ENCODE results near the gene IGHMBP2. TPM values are rescaled to one million over a fixed set of nuclear protein-coding genes. Genes with fewer than 3 reads are reported as not detected.

IGHMBP2 gene
- total RNA-seq, 2 donors from 2014 or later = 18.3 to 18.4 TPM

- no peak for DNase-seq (ENCODE audit: low spot score)
- intact Hi-C loops (cut with DNase I) = no loop called here
These were observed 47.1 kb downstream of the IGHMBP2 start for GRCh38 chr11:68950762-68951161.

DNA sequence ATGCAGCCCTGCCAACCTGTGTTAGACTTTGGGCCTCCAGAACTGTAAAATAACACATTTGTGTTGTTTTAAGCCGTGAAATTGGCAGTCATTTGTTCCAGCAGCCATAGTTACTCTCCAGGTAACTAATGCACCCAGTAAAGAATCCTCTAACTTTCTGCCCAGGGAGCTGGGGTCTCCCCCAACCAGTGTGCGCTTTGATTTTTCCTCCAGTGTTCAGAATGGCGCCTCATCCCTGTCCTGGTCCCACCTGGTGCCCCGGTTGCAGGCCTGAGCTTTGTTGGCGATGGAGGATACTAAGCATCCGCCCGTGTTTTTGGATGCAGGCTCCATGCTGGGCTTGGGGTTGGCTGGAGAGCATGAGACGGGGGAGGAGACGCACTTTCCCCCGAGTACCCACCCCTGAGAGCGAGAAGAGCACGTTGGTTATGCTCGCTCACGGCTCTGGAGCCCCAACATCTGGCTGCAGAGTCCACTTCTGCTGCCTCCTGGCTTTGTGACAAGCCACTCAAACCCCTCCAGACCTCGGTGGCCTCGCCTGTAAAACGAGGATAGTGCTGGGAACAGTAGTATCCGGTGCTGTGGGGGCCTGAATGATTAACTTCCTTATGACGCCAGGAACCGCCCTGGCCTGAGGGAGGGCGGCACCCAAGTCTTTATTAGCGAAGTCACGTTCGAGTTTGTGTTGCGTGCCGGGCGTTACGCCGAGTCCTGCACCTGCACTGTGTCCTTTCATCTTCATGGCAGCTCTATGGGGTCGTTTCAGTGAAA is 51.3 kb downstream of the IGHMBP2 start:
- DNase-seq (ENCODE audit: low spot score) = peak; percentile 89
- intact Hi-C loops (cut with DNase I) = loop anchor here in 1 of 2 donors (5.0 kb wide), 1 partner anchor 42 kb away; no protein-coding TSS in a partner anchor

GRCh38 chr11:68955607-68955958 is 51.9 kb downstream of the IGHMBP2 start:
- intact Hi-C loops (cut with DNase I) = loop anchor here in 1 of 2 donors (5.0 kb wide), 1 partner anchor 42 kb away; no protein-coding TSS in a partner anchor
- DNase-seq (ENCODE audit: low spot score) = no peak

DNA sequence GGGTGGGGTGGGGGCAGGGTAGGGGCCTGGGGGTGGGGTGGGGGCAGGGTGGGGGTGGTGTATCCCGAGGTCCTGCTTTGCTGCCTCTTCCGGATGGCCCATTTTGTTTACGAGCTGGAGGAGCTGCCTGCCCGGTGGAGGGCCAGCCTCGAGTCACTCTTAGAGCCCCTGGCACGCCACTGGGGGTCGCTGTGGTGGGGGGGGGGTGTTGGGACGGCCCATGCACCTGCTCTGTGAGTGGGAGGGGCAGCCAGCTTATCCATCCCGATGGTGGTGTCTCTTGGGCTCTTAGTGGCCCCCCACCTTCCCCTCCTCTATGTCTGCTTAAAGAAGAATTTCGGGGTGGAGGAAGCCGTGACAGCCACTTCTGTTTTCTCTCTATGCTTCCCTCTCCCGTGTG is 52.5 kb downstream of the IGHMBP2 start:
- intact Hi-C loops (cut with DNase I) = loop anchor here in 1 of 2 donors (5.0 kb wide), 1 partner anchor 41 kb away; no protein-coding TSS in a partner anchor
- DNase-seq (ENCODE audit: low spot score) = no peak

DNA sequence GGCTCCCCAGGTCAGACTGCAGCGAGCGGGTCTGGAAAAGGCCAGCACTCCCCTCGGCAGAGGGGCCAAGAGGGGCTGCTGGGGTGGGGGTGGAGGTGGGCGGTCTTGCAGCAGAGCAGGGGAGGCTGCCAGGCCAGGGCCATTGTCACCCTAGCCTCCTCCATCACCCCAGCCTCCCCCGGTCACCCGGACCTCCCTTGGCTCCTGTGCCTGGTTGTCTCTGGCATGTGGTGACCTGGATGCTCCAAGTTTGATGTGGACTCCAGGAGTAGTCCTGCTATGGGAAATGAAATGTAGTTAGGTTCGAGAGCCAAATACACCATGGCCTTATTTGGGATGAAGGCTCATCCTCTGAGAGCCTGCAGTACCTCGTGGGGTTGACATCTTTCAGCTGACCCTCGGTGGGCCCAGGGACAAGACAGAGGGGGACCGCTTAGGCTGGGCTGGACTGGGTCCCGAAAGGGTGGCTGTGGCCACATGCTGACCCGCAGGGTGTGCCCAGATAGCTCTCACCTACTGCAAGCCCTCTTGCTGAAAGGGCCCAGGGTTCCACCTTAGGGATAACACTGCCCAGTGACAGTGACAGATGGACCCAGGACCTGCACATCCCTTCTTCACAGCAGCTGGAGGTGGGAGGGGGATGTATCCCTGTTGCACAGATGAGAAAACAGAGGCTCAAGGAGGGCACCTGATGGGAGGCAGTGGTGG is 53.0 kb downstream of the IGHMBP2 start:
- DNase-seq (ENCODE audit: low spot score) = no peak

DNA sequence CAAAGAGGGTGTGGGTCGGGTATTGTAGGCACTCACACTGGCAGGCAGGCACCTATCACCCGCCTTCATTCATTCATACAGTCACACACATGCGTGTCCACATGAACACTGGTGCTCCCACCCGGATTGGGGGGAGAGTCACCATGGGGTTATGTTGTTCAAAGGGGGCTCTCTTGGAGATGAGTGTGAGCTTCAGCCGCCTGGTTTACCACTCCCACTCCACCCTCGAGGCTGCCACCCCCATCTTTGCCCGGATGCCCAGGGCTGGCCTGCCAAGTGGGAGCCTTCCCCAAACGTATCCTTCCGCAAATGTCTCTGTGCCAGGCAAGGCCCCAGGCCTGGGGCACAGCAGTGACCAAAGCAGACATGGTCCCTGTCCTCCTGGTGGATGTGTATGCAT is 54.5 kb downstream of the IGHMBP2 start:
- intact Hi-C loops (cut with DNase I) = loop anchor here in 1 of 2 donors (5.0 kb wide), 1 partner anchor 39 kb away; no protein-coding TSS in a partner anchor
- no peak for DNase-seq (ENCODE audit: low spot score)

More for the DNA sequence above, 53.0 kb downstream of the IGHMBP2 start:
- intact Hi-C loops (cut with DNase I) = loop anchor here in 1 of 2 donors (5.0 kb wide), 1 partner anchor 41 kb away; no protein-coding TSS in a partner anchor

DNA sequence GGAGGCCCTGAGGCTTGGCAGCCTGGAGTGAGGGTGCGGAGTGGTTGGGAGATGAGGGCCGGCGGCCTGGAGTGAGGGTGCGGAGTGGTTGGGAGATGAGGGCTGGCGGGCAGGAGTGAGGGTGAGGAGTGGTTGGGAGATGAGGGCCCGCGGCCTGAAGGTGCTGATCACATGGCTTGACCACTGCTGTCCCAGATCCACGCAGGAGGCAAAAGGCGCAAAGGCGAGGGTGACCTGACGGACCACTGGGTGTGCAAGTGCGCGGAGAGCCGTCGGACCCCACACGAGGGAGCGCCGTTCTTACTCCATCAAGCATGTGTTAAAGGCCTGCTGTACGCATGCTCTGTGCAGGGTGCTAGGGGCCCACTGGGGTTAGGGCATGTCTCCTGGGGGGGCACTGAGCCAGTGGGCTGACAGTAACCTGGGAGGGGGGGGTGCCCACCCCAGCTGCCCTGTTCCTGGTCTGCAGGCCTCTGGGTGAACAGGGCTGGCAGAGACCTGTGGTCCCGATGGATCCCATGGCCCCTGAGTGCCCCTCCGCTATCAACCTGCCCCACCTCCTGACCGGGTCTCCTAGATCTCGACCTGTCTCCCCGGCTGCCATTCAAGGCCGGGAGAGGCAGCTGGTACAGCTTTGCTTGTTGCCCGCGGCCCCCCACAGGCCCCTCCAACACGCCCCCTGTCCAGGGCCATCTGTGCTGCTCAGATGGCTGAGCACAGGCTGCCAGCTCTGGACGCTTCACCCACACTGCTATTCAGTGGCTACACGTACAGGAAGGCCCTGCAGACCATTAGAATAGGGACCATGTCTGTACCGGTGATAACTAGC is 56.0 kb downstream of the IGHMBP2 start:
- peak; percentile 72 for DNase-seq (ENCODE audit: low spot score)
- intact Hi-C loops (cut with DNase I) = loop anchor here in 1 of 2 donors (5.0 kb wide), 1 partner anchor 38 kb away; no protein-coding TSS in a partner anchor

- intact Hi-C loops (cut with DNase I) = no loop called here
- peak; percentile 74 for DNase-seq (ENCODE audit: low spot score)
These were observed 56.8 kb downstream of the IGHMBP2 start for GRCh38 chr11:68960294-68961071.

GRCh38 chr11:68961245-68961644 is 57.6 kb downstream of the IGHMBP2 start:
- intact Hi-C loops (cut with DNase I) = no loop called here
- DNase-seq (ENCODE audit: low spot score) = peak; percentile 71

- DNase-seq (ENCODE audit: low spot score) = peak; percentile 41
- intact Hi-C loops (cut with DNase I) = no loop called here
These were observed 59.0 kb downstream of the IGHMBP2 start for GRCh38 chr11:68962527-68963250.

DNA sequence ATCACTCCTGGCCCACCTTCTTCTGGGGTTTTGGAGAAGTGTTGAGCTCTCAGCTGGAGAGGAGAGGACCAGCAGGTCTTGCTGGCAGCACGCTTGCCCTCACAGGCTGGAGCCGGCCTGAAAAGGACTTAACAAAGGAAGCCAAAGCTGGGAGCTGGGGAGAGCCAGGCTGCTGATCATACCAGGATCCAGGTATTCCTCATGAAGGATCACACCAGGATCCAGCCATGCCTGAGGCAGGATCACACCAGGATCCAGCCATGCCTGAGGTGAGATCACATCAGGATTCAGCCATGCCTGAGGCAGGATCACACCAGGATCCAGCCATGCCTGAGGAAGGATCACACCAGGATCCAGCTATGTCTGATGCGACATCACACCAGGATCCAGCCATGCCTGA is 60.1 kb downstream of the IGHMBP2 start:
- intact Hi-C loops (cut with DNase I) = no loop called here
- peak; percentile 34 for DNase-seq (ENCODE audit: low spot score)

- peak; percentile 79 for DNase-seq (ENCODE audit: low spot score)
- intact Hi-C loops (cut with DNase I) = no loop called here
These were observed 62.5 kb downstream of the IGHMBP2 start for GRCh38 chr11:68965901-68966853.

DNA sequence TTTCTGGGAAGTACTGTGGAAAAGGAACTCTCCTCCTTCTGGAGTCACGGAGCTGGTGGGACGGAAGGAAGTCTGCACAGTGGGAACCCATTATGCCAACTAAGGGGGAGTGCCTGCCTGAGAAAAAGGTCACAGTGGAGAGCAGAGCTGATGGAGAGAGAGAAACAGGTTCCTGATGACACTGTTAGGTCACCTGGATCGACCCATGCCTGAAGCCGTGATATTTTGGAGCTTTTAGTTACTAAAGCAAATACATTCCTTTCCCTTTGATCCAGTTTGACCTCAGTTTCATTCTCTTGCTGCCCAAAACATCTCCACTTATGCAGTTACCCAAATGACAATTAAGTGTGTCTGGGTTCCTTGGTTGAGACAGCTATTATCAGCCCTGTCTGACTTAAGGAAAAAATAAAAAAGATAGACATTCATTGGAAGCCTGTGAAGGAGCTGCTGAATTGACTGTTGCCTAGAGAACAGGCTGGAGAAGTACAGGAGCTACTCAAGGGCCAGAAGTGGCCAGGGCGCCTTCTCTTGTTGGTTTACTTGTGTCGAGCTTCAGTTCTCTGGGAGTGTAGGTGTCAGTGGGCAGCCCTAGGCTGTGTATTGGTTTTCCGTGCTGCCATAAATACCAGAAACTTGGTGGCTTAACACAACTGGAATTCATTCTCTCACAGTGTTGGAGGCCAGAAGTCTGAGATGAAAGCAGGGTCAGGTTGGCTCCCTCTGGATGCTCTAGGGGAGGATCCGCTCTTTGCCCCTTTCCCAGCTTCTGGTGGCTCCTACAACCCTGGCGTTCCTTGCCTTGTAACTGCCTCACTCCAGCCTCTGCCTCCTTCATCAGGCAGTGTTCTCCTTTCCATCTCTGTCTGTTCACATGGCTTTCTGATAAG is 63.4 kb downstream of the IGHMBP2 start:
- peak; percentile 46 for DNase-seq (ENCODE audit: low spot score)

GRCh38 chr11:68968306-68969250 is 64.9 kb downstream of the IGHMBP2 start:
- intact Hi-C loops (cut with DNase I) = no loop called here
- DNase-seq (ENCODE audit: low spot score) = peak; percentile 74

More for the DNA sequence above, 63.4 kb downstream of the IGHMBP2 start:
- intact Hi-C loops (cut with DNase I) = no loop called here

DNA sequence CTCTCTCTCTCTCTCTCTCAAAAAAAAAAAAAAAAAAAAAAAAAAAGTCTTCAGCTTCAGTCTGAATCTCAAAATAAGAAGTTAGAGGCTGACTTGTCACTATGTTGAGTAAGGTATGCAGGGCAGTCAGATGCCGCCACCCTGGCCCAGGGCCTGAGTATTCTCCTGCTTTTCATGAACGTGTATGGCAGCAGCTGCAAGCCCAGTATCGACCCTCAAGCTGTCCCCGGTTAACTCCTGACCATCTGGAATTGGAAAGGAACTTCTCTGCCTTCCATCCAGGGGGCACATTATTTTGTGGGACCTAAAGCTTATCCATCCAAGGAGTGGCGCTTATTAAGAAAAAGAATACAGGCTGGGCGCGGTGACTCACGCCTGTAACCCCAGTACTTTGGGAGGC is 65.7 kb downstream of the IGHMBP2 start:
- intact Hi-C loops (cut with DNase I) = no loop called here
- DNase-seq (ENCODE audit: low spot score) = peak; percentile 56

Data from posterior vena cava (tissue), 2 donors.